Islet of Langerhans (tissue), 1 donor: ENCODE measurements around the gene KRT78.

Source experiments
- FAIRE-seq: peaks from one replicate; lab custom pipeline; 2011; peaks lifted over from hg19 to GRCh38; lab: Jason Lieb, UNC

Gene KRT78

GRCh38 chr12:52824741-52825410 lies 23.9 kb downstream of the KRT78 start:
- FAIRE-seq: no peak

DNA sequence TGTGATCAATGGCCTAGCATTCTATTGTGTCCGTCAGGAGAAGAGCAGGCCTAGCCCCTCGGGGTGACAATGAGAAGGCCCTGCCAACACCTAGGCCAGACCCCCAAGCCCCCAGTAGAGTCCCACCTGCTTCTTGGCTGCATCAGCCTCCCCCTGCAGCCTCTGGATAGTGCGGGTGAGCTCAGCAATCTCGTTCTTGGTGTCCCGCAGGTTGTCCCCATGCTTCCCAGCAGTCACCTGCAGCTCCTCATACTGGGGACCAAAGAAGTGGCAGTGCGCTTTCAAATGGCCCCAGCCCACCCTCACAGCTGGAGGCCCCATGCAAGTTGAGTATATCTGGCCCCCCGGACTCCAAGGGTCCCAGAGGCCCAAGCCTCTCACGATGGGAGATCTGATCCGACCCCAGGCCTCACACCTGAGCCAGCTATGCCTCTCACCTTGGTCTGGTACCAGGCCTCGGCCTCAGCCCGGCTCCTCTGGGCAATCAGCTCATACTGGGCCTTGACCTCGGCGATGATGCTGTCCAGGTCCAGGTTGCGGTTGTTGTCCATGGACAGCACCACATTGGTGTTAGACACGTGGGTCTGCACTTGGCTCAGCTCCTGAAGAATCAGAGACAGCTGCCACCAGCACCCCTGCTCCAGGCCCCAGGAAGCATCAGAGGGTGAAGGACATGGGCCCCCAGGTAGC lies 24.9 kb downstream of the KRT78 start:
- no peak for FAIRE-seq

GRCh38 chr12:52822771-52823510 lies 25.9 kb downstream of the KRT78 start:
- FAIRE-seq: no peak

GRCh38 chr12:52821826-52822660 lies 26.8 kb downstream of the KRT78 start:
- FAIRE-seq: no peak

DNA sequence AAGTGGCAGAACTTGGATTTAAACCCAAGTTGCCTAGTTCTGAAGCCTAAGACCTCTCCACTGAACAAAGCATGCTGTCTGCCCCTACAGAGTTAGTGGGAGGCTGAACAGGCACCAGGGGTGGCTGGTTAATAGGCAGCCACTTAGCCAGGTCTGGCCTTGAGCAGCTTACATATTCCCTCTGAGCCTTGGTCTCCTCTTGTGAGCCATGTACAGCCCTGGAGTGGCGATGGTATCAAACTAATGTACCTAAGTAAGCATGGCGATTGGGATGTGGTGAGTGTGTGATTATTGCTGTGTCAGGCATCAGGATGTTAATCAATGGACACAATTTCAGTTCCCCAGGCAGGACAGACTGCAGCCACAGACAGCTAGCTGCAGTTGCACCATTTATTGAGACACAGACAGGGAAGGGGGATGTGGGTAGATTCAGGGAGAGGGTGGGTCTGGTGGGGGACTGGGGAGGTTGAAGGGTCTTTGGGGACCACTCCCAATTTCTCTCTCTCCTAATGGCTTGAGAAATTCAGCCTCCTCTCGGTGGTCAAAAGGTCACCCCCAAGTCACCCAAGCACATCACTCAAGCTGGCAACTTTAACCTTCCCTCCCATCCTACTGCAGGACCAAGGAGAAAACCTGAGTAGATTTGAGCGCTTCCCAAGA lies 27.6 kb downstream of the KRT78 start:
- no peak for FAIRE-seq

GRCh38 chr12:52820521-52820920 lies 28.3 kb downstream of the KRT78 start:
- no peak for FAIRE-seq

GRCh38 chr12:52819731-52820510 lies 28.9 kb downstream of the KRT78 start:
- FAIRE-seq: no peak

DNA sequence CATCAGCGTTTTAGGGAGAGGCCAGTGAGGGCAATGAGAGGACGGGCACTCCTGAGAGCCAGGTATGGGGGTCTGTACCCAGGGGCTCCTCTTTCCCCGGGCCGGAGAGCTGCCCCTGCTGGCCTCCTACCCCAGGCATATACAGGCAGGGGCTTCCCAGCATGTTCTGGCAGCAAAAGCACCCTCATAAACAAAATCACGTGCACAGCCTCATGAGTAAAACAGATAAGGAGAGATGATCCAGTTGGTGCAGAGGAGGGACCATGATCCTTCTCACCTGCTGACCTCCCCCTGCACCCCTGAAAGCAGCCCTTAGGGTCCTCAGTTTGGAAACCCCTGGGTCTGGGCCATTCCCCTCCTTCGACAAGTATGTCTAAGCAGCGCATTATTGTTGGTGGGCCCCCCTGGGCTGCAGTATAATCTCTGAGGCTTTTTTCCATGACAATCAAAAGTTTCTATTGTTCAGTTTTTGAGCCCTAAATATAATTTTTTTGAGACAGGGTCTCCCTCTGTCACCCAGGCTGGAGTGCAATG lies 29.8 kb downstream of the KRT78 start:
- FAIRE-seq: no peak

- no peak for FAIRE-seq
These were observed 30.4 kb downstream of the KRT78 start for GRCh38 chr12:52818388-52818787.

GRCh38 chr12:52817699-52818238 lies 31.0 kb downstream of the KRT78 start:
- FAIRE-seq: no peak

DNA sequence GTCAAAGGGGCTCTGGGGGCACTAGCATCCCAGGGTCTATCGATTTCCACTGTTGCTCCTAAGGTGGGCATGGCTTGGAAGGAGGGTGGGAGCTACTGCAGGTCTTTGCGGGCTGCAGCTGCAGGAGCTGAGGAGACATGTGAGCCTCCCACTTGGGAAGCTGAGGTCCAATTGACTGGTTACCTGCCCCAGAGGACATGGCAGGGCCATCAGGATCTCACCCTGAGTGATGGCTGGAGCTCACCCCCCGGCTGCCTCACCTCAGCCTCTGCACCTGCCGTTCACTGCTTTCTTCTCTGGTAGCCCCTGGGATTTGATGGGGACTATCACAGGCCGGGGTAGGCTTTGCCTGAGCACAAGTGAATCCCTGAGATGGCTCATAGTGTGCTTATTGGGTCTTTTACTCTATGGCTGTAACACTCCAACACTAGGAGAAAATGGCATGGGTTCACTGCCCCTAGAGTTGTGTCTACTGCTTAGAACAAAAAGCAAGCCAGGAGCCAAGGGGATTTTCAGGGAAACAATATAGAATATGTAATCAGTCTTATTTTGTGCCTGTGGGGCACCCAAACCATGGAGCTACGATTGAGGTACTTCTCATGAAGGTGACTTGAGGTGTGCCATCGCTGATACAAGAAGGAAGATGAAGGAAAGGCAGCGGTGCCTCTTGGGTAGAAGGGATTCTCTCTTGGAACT lies 31.6 kb downstream of the KRT78 start:
- no peak for FAIRE-seq

GRCh38 chr12:52815676-52816588 lies 32.9 kb downstream of the KRT78 start:
- FAIRE-seq: no peak

- no peak for FAIRE-seq
These were observed 33.6 kb downstream of the KRT78 start for GRCh38 chr12:52815161-52815560.

DNA sequence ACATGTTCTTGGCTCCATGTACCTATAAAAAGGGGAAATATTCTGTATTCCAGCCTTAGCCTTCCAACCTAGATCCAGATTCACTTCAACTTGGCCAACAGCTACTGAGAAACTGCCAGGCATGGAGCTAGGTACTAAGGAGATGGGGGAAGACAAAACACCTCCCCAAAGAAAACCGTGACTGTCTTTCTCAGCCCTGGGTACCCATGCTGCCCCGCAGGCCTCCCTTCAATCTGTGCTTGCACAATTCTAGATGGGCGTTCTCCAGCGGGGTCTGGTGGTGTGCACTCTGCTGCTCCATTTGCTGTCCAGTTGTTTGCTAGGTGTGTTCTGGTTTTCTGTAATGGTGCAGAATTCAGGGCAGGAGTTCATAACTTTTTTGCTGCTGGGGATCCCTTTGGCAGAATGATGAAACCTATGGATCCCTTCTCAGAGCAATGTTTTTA lies 34.1 kb downstream of the KRT78 start:
- no peak for FAIRE-seq

DNA sequence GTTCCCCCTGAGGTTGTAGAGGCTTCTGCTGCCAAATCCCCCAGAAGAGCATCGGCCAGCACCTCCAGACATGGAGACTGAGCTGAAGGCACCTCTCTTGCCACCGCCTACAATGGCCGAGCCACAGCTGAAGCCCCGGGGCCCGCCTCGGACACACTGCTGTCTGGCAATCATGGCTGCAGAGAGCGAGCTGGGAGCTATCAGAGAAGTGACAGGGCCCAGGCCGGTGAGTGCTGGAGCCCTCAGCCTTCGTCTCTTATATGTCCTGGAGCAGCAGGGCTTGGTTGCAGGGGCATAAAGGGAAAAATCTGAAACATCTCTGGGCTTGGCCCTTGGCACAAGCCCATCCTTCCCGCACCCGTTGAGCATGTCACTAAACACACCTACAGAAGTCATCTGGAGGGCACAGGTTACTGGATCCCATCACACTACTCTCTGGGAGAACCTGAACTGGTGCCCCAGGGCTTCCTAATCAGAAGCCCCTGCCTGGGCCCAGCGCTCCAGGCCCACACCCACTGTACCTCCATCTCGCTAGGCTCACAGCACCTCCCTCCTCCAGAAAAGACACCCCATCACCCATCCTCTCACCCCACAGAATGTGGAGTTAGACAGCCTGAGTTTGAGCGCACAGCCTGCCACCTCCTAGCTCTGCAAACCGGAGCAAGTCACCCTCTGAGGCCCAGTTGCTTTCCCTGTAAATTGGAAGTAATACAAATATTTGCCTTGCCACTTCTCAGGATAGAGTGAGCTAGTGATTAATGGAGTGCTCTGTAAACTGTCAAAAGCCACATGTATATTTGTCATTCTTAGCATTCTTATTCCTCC lies 34.7 kb downstream of the KRT78 start, which contains the start of gene KRT4:
KRT4 (minus strand) TSS at position 232 of the 825 bp plus-strand sequence; CDS start at position 174, 58 bp downstream.
- no peak for FAIRE-seq

DNA sequence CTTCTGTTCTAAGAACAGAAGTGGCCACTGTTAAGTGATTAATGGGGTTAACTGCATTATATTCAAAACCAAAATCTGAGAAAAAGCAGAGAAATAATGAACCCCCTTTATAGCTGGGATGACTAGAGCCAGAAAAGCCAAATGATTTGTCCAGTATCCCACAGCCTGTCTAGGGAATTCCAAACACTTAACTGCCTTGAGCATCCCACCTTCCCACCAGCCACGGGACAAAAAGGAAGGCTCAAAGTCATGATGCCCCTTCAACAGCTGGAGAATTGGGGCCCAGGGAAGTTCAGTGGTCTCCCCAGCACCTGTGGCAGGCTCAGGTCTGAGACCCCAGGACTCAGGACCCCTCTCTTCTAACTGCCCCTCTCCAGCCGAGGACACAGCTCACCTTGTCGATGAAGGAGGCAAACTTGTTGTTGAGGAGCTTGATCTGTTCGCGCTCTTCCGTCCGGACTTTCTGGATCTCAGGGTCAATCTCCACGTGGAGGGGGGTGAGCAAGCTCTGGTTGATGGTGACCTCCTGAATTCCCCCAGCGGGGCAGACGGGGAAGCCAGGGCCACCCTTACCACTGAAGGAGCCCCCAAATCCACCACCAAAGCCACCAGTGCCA lies 35.5 kb downstream of the KRT78 start:
- no peak for FAIRE-seq

DNA sequence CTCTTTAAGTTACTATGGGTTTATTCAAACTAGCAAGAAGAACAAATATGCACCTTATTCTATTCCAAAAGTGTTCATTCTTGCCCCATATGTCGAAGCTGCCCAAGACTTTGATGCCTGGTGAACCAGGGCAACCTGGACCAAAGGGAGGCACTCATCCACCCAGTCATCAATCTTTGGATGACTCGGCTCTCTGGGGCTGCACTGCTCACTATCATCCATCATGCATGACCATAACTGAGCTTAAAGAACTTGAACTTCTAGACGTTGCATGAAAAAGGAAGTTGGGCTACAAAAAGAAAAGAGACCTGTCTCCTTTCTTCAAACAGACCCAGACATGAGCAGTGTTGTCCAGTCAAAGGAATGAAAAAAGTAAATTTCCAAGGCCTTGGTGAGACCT lies 36.0 kb downstream of the KRT78 start:
- no peak for FAIRE-seq
